Measurements from ENCODE around the gene STX1B. TPM values are rescaled to one million over a fixed set of nuclear protein-coding genes. Genes with fewer than 3 reads are reported as not detected.

The STX1B gene
- total and polyA plus RNA-seq, 2 of the 8 experiments (the other 6 are each of a cell fraction or from before 2014, with no cell fraction given), result 8.9 to 20.2 TPM

- TF ChIP-seq SP4 (IDR thresholded peaks at IDR 0.05; ENCODE audit: low read length) (no peak), FOSL1 (IDR thresholded peaks at IDR 0.05; ENCODE audit: insufficient read depth, low read depth, low read length) (no peak), POU5F1 (IDR thresholded peaks at IDR 0.05; ENCODE audit: low read depth, low read length) (no peak), SIN3A (conservative IDR thresholded peaks at IDR 0.05 in 1 of 2, IDR thresholded peaks at IDR 0.05 in 1 of 2; ENCODE audit: low read depth in 1 of 2, low read length in 2 of 2) (no peak), CHD1 (IDR thresholded peaks at IDR 0.05; ENCODE audit: low read depth, low read length) (no peak), CBX8 (IDR thresholded peaks at IDR 0.05; ENCODE audit: borderline replicate concordance, low read depth, low read length) (no peak), POLR2AphosphoS5 (IDR thresholded peaks at IDR 0.05; ENCODE audit: low read depth, low read length) (no peak), TAF7 (optimal IDR thresholded peaks at IDR 0.05; ENCODE audit: borderline replicate concordance, low read depth, low read length) (no peak)
- H3K4me3 ChIP-seq (ENCODE audit: extremely low read depth in 1 of 4, insufficient read depth in 2 of 4, low read depth in 3 of 4, low read length in 4 of 4), result no peak overlapping the region
- H3K4me1 ChIP-seq (replicated peaks in 1 of 4; ENCODE audit: control insufficient read depth in 3 of 4, insufficient read depth in 4 of 4, low read length in 3 of 4), result peaks cover 0 to 17% (median 11%) of the 10 kb centered on the region in 4 experiments; a peak in 5 of 7 replicates
- CTCF ChIA-PET (ENCODE audit: partially characterized antibody), result interaction anchor here (0.8 to 4.1 kb wide), 28 partner anchors 8 to 915 kb away, joined by 3 to 39 read pairs (median 4); partner anchors contain the start of gene HSD3B7
- H3K9me3 ChIP-seq (ENCODE audit: insufficient read depth in 2 of 2, low read depth in 1 of 2, low read length in 1 of 2), result no peaks in the 10 kb centered on the region
- no peak overlapping the region for H3K23ac ChIP-seq (ENCODE audit: insufficient read length)
- no peak for FAIRE-seq
- H3K4me2 ChIP-seq (ENCODE audit: insufficient read depth in 1 of 2, low read depth in 2 of 2, low read length in 2 of 2), result no peak overlapping the region
- H2BK20ac ChIP-seq (ENCODE audit: low read length), result no peak overlapping the region
- no peak overlapping the region for H2BK5ac ChIP-seq (ENCODE audit: low read depth, low read length)
- H4K5ac ChIP-seq (ENCODE audit: insufficient read length, low read depth, low read length), result no peak overlapping the region
- 75% methylated on average over 9 of the region's 9 CpGs; no CpG with 5 or more reads in 1 of the 2 experiments for WGBS, 2 experiments (ENCODE audit: extremely low coverage in 1 of 2, insufficient coverage in 1 of 2, insufficient read length in 1 of 2, insufficient replicate concordance in 2 of 2, low coverage in 1 of 2, low lambda C conversion rate in 2 of 2, missing lambda C conversion rate in 1 of 2)
- H3K79me1 ChIP-seq (ENCODE audit: low read depth, low read length), result no peaks in the 10 kb centered on the region; the same call in 1 of the 2 replicates
- H2AFZ ChIP-seq (ENCODE audit: low read length), result no peak overlapping the region
- POLR2A ChIA-PET (ENCODE audit: partially characterized antibody), result interaction anchor here (0.6 to 3.3 kb wide), 18 partner anchors 10 to 948 kb away, joined by 3 to 26 read pairs (median 4); partner anchors contain the start of genes FBXL19, FUS, HSD3B7 and PRSS8
- H3K23me2 ChIP-seq (ENCODE audit: low read depth, low read length), result peaks cover 12% of the 10 kb centered on the region
- no peaks in the 10 kb centered on the region for H3K27me3 ChIP-seq (replicated peaks in 1 of 4; ENCODE audit: control insufficient read depth in 3 of 4, extremely low read depth in 1 of 4, insufficient read depth in 3 of 4, low read length in 3 of 4)
- H4K8ac ChIP-seq (ENCODE audit: extremely low read depth, insufficient read depth, low read length), result no peak overlapping the region
- no peak overlapping the region for H2BK120ac ChIP-seq (replicated peaks; ENCODE audit: low read depth, low read length)
- H3K9ac ChIP-seq (replicated peaks in 1 of 4; ENCODE audit: extremely low read depth in 1 of 4, low read depth in 3 of 4, low read length in 3 of 4), result no peak overlapping the region
- H2AK5ac ChIP-seq (ENCODE audit: low read depth, low read length), result no peak overlapping the region
- H3K18ac ChIP-seq (ENCODE audit: extremely low read depth, low read length), result no peak overlapping the region
- H3K4ac ChIP-seq (replicated peaks; ENCODE audit: insufficient read length, low read depth, low read length), result no peak overlapping the region
- no peak for DNase-seq (ENCODE audit: low read depth in 1 of 2, low spot score in 2 of 2)
- no peak overlapping the region for H4K91ac ChIP-seq (replicated peaks; ENCODE audit: insufficient read length, low read length)
- no peak overlapping the region for H2BK15ac ChIP-seq (ENCODE audit: low read length)
- no peak overlapping the region for H3K14ac ChIP-seq (ENCODE audit: insufficient read length)
- H3K79me2 ChIP-seq (ENCODE audit: control insufficient read depth in 1 of 2, insufficient read depth in 2 of 2, low read length in 2 of 2), result no peaks in the 10 kb centered on the region
- no peaks in the 10 kb centered on the region for H3K36me3 ChIP-seq (ENCODE audit: control insufficient read depth in 2 of 4, insufficient read depth in 4 of 4, low read length in 3 of 4)
- H2BK12ac ChIP-seq (ENCODE audit: low read depth, low read length), result peak overlapping the region; percentile 52; the same call in 1 of the 2 replicates
- peaks cover 0 to 8% of the 10 kb centered on the region in 2 experiments for H4K20me1 ChIP-seq (replicated peaks in 1 of 2; ENCODE audit: control insufficient read depth in 1 of 2, insufficient read depth in 2 of 2, low read length in 2 of 2)
- no peak overlapping the region for H3K27ac ChIP-seq (ENCODE audit: low read depth, low read length)
- no peak overlapping the region for H3K56ac ChIP-seq (replicated peaks; ENCODE audit: insufficient read length, low read depth, low read length)
These were observed 57.3 kb downstream of the STX1B start for GRCh38 chr16:30953111-30953510.
